HG02973 (cell line): ENCODE results near the gene ITLN1.
"Not testable (repeated sequence)": the region's sequence is repeated elsewhere in the genome, so short reads cannot be mapped to it uniquely, and the experiment has no call there.

Experiments used
- ATAC-seq: cut with Tn5 transposase; IDR thresholded peaks from one replicate; pipeline ENCODE4 v1.9.1; 2021; ENCODE audit warnings: moderate library complexity; ENCODE audit not compliant: unreplicated experiment

The ITLN1 gene

GRCh38 chr1:160885042-160885441 lies at the start of gene ITLN1:
TSS of gene ITLN1 (minus strand) at chr1:160885180. CDS start at chr1:160884877, 303 bp downstream.
- no peak for ATAC-seq

- ATAC-seq, result not testable (repeated sequence)
Measured at GRCh38 chr1:160933305-160933704, 48.3 kb upstream of the ITLN1 start.

GRCh38 chr1:160925652-160926244 lies 40.8 kb upstream of the ITLN1 start:
- no peak for ATAC-seq

GRCh38 chr1:160924791-160925651 lies 40.0 kb upstream of the ITLN1 start:
- no peak for ATAC-seq

GRCh38 chr1:160916666-160917065 lies 31.7 kb upstream of the ITLN1 start:
- no peak for ATAC-seq

GRCh38 chr1:160913229-160913628 lies 28.2 kb upstream of the ITLN1 start:
- not testable (repeated sequence) for ATAC-seq

GRCh38 chr1:160911925-160912324 lies 26.9 kb upstream of the ITLN1 start:
- ATAC-seq, result no peak

GRCh38 chr1:160911441-160911840 lies 26.5 kb upstream of the ITLN1 start:
- ATAC-seq, result no peak

GRCh38 chr1:160910170-160910750 lies 25.3 kb upstream of the ITLN1 start:
- no peak for ATAC-seq

- ATAC-seq, result no peak
Measured at GRCh38 chr1:160907976-160908375, 23.0 kb upstream of the ITLN1 start.

- ATAC-seq, result no peak
Measured at GRCh38 chr1:160905617-160905989, 20.6 kb upstream of the ITLN1 start.

- no peak for ATAC-seq
Measured at GRCh38 chr1:160904783-160905616, 20.0 kb upstream of the ITLN1 start.

- ATAC-seq, result not testable (repeated sequence)
Measured at GRCh38 chr1:160902251-160902650, 17.3 kb upstream of the ITLN1 start.

- no peak for ATAC-seq
Measured at GRCh38 chr1:160901768-160902167, 16.8 kb upstream of the ITLN1 start.

GRCh38 chr1:160900683-160901082 lies 15.7 kb upstream of the ITLN1 start:
- ATAC-seq, result not testable (repeated sequence)

- ATAC-seq, result not testable (repeated sequence)
Measured at GRCh38 chr1:160894368-160895135, 9.6 kb upstream of the ITLN1 start.

GRCh38 chr1:160891474-160891873 lies 6.5 kb upstream of the ITLN1 start:
- ATAC-seq, result no peak

GRCh38 chr1:160888926-160889325 lies 3.9 kb upstream of the ITLN1 start:
- no peak for ATAC-seq

GRCh38 chr1:160887071-160887470 lies 2.1 kb upstream of the ITLN1 start:
- ATAC-seq, result no peak

GRCh38 chr1:160884579-160884978 lies 401 bp downstream of the ITLN1 start:
- ATAC-seq, result no peak
